Astrocyte (in vitro differentiated cells and primary cell): Measurements from ENCODE around the gene WDR11.

Experiments
- EZH2 ChIP-seq: IDR thresholded peaks from 2 replicates; pipeline ENCODE4 v1.6.1; 2012; ENCODE audit warnings: mild to moderate bottlenecking, low read length, inconsistent platforms; ENCODE audit not compliant: insufficient read depth
- TF ChIP-seq, protein P1 (sequence below): IDR thresholded peaks from 2 replicates; pipeline ENCODE4 v1.5.1; 2011; ENCODE audit warnings: low read depth, mild to moderate bottlenecking, inconsistent platforms, low read length, moderate library complexity; ENCODE audit not compliant: insufficient read depth

GRCh38 chr10:120944586-120945125 lies 93.5 kb downstream of the WDR11 start:
- TF ChIP-seq, protein P1, sequence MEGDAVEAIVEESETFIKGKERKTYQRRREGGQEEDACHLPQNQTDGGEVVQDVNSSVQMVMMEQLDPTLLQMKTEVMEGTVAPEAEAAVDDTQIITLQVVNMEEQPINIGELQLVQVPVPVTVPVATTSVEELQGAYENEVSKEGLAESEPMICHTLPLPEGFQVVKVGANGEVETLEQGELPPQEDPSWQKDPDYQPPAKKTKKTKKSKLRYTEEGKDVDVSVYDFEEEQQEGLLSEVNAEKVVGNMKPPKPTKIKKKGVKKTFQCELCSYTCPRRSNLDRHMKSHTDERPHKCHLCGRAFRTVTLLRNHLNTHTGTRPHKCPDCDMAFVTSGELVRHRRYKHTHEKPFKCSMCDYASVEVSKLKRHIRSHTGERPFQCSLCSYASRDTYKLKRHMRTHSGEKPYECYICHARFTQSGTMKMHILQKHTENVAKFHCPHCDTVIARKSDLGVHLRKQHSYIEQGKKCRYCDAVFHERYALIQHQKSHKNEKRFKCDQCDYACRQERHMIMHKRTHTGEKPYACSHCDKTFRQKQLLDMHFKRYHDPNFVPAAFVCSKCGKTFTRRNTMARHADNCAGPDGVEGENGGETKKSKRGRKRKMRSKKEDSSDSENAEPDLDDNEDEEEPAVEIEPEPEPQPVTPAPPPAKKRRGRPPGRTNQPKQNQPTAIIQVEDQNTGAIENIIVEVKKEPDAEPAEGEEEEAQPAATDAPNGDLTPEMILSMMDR = no peak
- no peak for TF ChIP-seq EZH2
